Loucy (cell line): Measurements from ENCODE around the gene CLDN24.

Experiments used
- H2AFZ ChIP-seq: fragments of 200-600 bp; sonication (generic); 2 replicates; pipeline ENCODE4 v1.6.0; 2016; ENCODE audit warnings: antibody characterized with exemption, mild to moderate bottlenecking, low read length, moderate library complexity
- H3F3A ChIP-seq: fragments of 200-600 bp; 2 replicates; pipeline ENCODE4 v1.6.0; 2016; ENCODE audit warnings: antibody characterized with exemption, low read depth, mild to moderate bottlenecking
- H3K27me3 ChIP-seq: fragments of 200-600 bp; sonication (generic); 2 replicates; pipeline ENCODE4 v1.6.1; 2014; ENCODE audit warnings: low read length, mild to moderate bottlenecking; ENCODE audit not compliant: insufficient read depth, poor library complexity, severe bottlenecking
- H3K36me3 ChIP-seq: fragments of 200-600 bp; sonication (generic); 2 replicates; pipeline ENCODE4 v1.6.1; 2016; ENCODE audit warnings: low read length; ENCODE audit not compliant: insufficient read depth
- H3K4me1 ChIP-seq: fragments of 200-600 bp; sonication (generic); 2 replicates; pipeline ENCODE4 v1.5.1; 2014; ENCODE audit warnings: low read length, mild to moderate bottlenecking; ENCODE audit not compliant: insufficient read depth, poor library complexity, severe bottlenecking
- H3K4me2 ChIP-seq: fragments of 200-600 bp; sonication (generic); 2 replicates; pipeline ENCODE4 v1.6.0; 2014; ENCODE audit warnings: antibody characterized with exemption, low read length, low read depth, mild to moderate bottlenecking; ENCODE audit not compliant: poor library complexity, severe bottlenecking
- H3K4me3 ChIP-seq: fragments of 200-600 bp; sonication (generic); 2 replicates; pipeline ENCODE4 v1.5.1; 2014; ENCODE audit warnings: low read length, mild to moderate bottlenecking, mixed read lengths; ENCODE audit not compliant: poor library complexity, severe bottlenecking
- H3K79me2 ChIP-seq: fragments of 200-600 bp; sonication (generic); 2 replicates; pipeline ENCODE4 v1.6.1; 2014; ENCODE audit warnings: low read length; ENCODE audit not compliant: insufficient read depth
- H3K9ac ChIP-seq: fragments of 200-600 bp; sonication (generic); 2 replicates; pipeline ENCODE4 v1.6.0; 2014; ENCODE audit warnings: mild to moderate bottlenecking, low read depth, low read length, moderate library complexity; ENCODE audit not compliant: poor library complexity, severe bottlenecking
- H3K9me2 ChIP-seq: fragments of 200-600 bp; sonication (generic); replicated peaks from 2 replicates; pipeline ENCODE4 v1.6.1; 2016; ENCODE audit warnings: low read depth, low read length, mixed read lengths
- H3K9me3 ChIP-seq: fragments of 200-600 bp; sonication (generic); 2 replicates; pipeline ENCODE4 v1.6.1; 2014; ENCODE audit warnings: mild to moderate bottlenecking, antibody characterized with exemption, low read length, low read depth; ENCODE audit not compliant: insufficient read depth
- H4K20me1 ChIP-seq: fragments of 200-600 bp; sonication (generic); 2 replicates; pipeline ENCODE4 v1.6.0; 2014; ENCODE audit warnings: antibody characterized with exemption, low read length, mild to moderate bottlenecking; ENCODE audit not compliant: insufficient read depth, poor library complexity, severe bottlenecking
- CTCF ChIP-seq: fragments of 200-600 bp; sonication (generic); conservative IDR thresholded peaks from 2 replicates; pipeline ENCODE4 v1.5.1; 2014; ENCODE audit warnings: mild to moderate bottlenecking, antibody characterized with exemption, low read length
- EZH2phosphoT487 ChIP-seq: fragments of 200-600 bp; IDR thresholded peaks from 2 replicates; pipeline ENCODE4 v1.6.1; 2018; ENCODE audit warnings: antibody characterized with exemption, mild to moderate bottlenecking, moderate library complexity, borderline replicate concordance

The CLDN24 gene

GRCh38 chr4:183287309-183287659 is 34.9 kb downstream of the CLDN24 start:
- Histone ChIP-seq H3K9me2 (no peaks in the 10 kb centered on the region), H3K79me2 (no peaks in the 10 kb centered on the region), H3K4me2 (no peak overlapping the region), H2AFZ (no peak overlapping the region), H4K20me1 (no peaks in the 10 kb centered on the region), H3F3A (no peaks in the 10 kb centered on the region), H3K4me1 (no peaks in the 10 kb centered on the region), H3K27me3 (no peaks in the 10 kb centered on the region), H3K9me3 (no peaks in the 10 kb centered on the region), H3K36me3 (no peaks in the 10 kb centered on the region), H3K9ac (no peak overlapping the region), H3K4me3 (no peak overlapping the region)
- no peak for TF ChIP-seq EZH2phosphoT487
- no peak for TF ChIP-seq CTCF

- no peak for TF ChIP-seq EZH2phosphoT487
- no peak for TF ChIP-seq CTCF
- Histone ChIP-seq H3K36me3 (no peaks in the 10 kb centered on the region), H3K9ac (no peak overlapping the region)
Observed at GRCh38 chr4:183286590-183287308, 35.5 kb downstream of the CLDN24 start.

DNA sequence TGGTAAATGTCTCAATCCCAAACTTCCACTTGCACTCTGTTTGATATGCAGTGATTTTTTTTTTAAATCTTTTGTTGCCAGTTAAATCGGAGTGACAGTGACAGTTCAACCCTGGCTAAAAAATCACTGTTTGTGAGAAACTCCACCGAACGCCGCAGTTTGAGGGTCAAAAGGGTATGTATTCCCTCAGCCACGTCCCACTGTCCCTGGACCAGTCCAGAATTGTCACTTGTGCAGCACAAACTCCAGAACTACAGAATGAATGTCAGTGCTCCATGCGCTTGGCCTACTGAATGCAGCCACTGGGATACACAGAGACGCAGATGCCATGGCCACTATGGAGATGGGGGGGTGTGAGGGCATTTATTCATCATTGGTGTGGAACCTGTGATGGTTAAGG is 36.3 kb downstream of the CLDN24 start:
- no peaks in the 10 kb centered on the region for H4K20me1 ChIP-seq
- no peaks in the 10 kb centered on the region for H3F3A ChIP-seq
- H3K4me1 ChIP-seq: no peaks in the 10 kb centered on the region
- no peak overlapping the region for H3K4me2 ChIP-seq
- H2AFZ ChIP-seq: no peak overlapping the region
- H3K9me2 ChIP-seq: no peaks in the 10 kb centered on the region
- H3K79me2 ChIP-seq: no peaks in the 10 kb centered on the region
- no peaks in the 10 kb centered on the region for H3K27me3 ChIP-seq
- H3K9me3 ChIP-seq: no peaks in the 10 kb centered on the region
- H3K36me3 ChIP-seq: no peaks in the 10 kb centered on the region
- H3K9ac ChIP-seq: no peak overlapping the region
- H3K4me3 ChIP-seq: no peak overlapping the region
- TF ChIP-seq EZH2phosphoT487: no peak
- TF ChIP-seq CTCF: no peak

More at GRCh38 chr4:183286590-183287308, 35.5 kb downstream of the CLDN24 start:
- Histone ChIP-seq H3K79me2 (no peaks in the 10 kb centered on the region), H3K4me1 (no peaks in the 10 kb centered on the region), H2AFZ (no peak overlapping the region), H3K9me3 (no peaks in the 10 kb centered on the region), H4K20me1 (no peaks in the 10 kb centered on the region), H3K9me2 (no peaks in the 10 kb centered on the region), H3K4me3 (no peak overlapping the region), H3F3A (no peaks in the 10 kb centered on the region), H3K27me3 (no peaks in the 10 kb centered on the region), H3K4me2 (no peak overlapping the region)
